MM.1S (cell line): Measurements from ENCODE around the gene FBXO5.

Experiments
- EZH2phosphoT487 ChIP-seq: fragments of 300-600 bp; sonication (generic); IDR thresholded peaks from 2 replicates; pipeline ENCODE4 v1.6.1; 2018; ENCODE audit warnings: antibody characterized with exemption, low read length
- TF ChIP-seq, protein P1 (sequence below): fragments of 300-600 bp; sonication (generic); IDR thresholded peaks from 2 replicates; pipeline ENCODE4 v1.5.1; 2016; ENCODE audit warnings: antibody characterized with exemption, low read length, mixed read lengths

DNA sequence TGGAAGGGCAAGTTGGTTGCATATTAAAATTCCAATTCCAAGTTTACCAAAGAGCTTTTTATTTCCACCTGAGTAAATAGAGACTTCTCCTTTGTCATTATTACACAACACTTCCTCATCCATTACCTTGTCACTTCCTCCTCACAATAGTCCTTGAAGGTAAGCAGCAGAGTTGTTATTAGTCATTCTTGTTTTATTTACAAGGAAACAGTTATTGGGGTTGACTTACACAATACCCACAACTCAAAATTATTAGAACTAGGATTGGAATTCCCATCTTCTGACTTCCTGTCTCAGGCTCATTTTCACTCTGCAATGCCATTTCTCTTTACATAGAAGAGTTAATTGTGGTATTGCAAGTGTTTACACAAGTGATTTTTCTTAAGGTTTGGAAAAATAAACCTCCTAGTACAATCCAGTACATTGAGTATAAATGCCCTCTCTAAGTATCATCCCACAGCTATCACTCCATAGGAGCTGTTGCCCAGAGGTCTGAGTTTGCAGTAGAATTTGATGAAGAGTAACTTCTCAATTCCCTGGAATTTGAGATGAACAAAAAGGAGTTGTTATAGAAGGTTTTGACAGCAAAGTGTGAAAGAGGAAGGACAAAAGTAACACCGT lies 48.6 kb upstream of the FBXO5 start:
- TF ChIP-seq, protein P1, sequence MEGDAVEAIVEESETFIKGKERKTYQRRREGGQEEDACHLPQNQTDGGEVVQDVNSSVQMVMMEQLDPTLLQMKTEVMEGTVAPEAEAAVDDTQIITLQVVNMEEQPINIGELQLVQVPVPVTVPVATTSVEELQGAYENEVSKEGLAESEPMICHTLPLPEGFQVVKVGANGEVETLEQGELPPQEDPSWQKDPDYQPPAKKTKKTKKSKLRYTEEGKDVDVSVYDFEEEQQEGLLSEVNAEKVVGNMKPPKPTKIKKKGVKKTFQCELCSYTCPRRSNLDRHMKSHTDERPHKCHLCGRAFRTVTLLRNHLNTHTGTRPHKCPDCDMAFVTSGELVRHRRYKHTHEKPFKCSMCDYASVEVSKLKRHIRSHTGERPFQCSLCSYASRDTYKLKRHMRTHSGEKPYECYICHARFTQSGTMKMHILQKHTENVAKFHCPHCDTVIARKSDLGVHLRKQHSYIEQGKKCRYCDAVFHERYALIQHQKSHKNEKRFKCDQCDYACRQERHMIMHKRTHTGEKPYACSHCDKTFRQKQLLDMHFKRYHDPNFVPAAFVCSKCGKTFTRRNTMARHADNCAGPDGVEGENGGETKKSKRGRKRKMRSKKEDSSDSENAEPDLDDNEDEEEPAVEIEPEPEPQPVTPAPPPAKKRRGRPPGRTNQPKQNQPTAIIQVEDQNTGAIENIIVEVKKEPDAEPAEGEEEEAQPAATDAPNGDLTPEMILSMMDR = no peak
- TF ChIP-seq EZH2phosphoT487 = no peak
